Measurements from ENCODE around the gene SRMS.
A peak's percentile ranks its signal among the peaks of the same experiment; 100 is the strongest.

Gene SRMS

GRCh38 chr20:63539092-63539430 is 8.5 kb downstream of the SRMS start:
- in situ Hi-C loops (cut with MboI; ENCODE audit: low pct_unique_long_range_greater_than_20kb, low sequenced_read_pairs, unreplicated experiment): no loop called here
- DNase-seq (ENCODE audit: low spot score): no peak

GRCh38 chr20:63538204-63539091 is 9.1 kb downstream of the SRMS start:
- TF ChIP-seq, protein P1, sequence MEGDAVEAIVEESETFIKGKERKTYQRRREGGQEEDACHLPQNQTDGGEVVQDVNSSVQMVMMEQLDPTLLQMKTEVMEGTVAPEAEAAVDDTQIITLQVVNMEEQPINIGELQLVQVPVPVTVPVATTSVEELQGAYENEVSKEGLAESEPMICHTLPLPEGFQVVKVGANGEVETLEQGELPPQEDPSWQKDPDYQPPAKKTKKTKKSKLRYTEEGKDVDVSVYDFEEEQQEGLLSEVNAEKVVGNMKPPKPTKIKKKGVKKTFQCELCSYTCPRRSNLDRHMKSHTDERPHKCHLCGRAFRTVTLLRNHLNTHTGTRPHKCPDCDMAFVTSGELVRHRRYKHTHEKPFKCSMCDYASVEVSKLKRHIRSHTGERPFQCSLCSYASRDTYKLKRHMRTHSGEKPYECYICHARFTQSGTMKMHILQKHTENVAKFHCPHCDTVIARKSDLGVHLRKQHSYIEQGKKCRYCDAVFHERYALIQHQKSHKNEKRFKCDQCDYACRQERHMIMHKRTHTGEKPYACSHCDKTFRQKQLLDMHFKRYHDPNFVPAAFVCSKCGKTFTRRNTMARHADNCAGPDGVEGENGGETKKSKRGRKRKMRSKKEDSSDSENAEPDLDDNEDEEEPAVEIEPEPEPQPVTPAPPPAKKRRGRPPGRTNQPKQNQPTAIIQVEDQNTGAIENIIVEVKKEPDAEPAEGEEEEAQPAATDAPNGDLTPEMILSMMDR (IDR thresholded peaks at IDR 0.05; ENCODE audit: extremely low read depth, insufficient read depth, missing control alignments): peak; percentile 22
- in situ Hi-C loops (cut with MboI; ENCODE audit: low pct_unique_long_range_greater_than_20kb, low sequenced_read_pairs, unreplicated experiment): no loop called here
- no peak for DNase-seq (ENCODE audit: low spot score)

More at GRCh38 chr20:63539092-63539430, 8.5 kb downstream of the SRMS start:
- TF ChIP-seq, protein P1 (IDR thresholded peaks at IDR 0.05; ENCODE audit: extremely low read depth, insufficient read depth, missing control alignments): no peak

DNA sequence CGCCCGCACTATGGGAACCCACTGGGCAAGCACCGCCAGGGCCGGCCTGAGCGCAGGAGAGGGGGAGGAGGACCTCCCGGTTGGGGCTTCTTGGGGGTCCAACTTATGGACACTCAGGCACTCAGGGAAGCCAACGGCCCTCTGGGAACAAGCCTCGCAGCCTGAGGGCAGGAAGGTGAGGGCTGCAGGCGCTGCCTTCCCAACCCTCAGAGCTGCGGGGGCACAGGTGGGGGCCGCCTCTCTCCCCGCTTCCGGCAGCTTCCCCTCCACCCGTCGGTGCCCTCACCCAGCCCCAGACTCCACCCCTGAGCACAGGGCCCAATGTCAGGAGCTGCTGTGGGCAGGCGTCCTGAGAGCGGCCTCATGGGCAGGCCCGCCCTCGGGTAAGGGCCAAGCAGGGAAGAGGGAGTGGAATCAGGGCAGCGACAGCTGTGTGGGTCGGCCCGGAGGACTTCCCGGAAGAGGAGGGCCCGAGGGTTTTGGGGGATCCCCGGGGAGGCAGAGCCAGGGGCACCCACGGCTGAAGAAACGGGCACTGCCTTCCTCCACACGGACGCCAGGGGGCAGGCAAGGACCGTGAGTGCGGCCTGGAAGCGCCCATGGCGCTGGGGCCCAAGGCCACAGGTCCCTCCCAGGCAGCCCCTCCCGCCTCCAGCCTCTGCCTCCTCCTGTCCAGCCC is 9.9 kb downstream of the SRMS start:
- TF ChIP-seq, protein P1 (IDR thresholded peaks at IDR 0.05; ENCODE audit: extremely low read depth, insufficient read depth, missing control alignments): peak; percentile 98
- in situ Hi-C loops (cut with MboI; ENCODE audit: low pct_unique_long_range_greater_than_20kb, low sequenced_read_pairs, unreplicated experiment): no loop called here
- peak; percentile 100 for DNase-seq (ENCODE audit: low spot score)

GRCh38 chr20:63536997-63537524 is 10.5 kb downstream of the SRMS start, which contains the start of gene PTK6:
TSS of gene PTK6 (minus strand) at chr20:63537376. CDS start at chr20:63537314, 62 bp downstream.
- TF ChIP-seq, protein P1 (IDR thresholded peaks at IDR 0.05; ENCODE audit: extremely low read depth, insufficient read depth, missing control alignments): no peak
- no peak for DNase-seq (ENCODE audit: low spot score)
- in situ Hi-C loops (cut with MboI; ENCODE audit: low pct_unique_long_range_greater_than_20kb, low sequenced_read_pairs, unreplicated experiment): no loop called here

DNA sequence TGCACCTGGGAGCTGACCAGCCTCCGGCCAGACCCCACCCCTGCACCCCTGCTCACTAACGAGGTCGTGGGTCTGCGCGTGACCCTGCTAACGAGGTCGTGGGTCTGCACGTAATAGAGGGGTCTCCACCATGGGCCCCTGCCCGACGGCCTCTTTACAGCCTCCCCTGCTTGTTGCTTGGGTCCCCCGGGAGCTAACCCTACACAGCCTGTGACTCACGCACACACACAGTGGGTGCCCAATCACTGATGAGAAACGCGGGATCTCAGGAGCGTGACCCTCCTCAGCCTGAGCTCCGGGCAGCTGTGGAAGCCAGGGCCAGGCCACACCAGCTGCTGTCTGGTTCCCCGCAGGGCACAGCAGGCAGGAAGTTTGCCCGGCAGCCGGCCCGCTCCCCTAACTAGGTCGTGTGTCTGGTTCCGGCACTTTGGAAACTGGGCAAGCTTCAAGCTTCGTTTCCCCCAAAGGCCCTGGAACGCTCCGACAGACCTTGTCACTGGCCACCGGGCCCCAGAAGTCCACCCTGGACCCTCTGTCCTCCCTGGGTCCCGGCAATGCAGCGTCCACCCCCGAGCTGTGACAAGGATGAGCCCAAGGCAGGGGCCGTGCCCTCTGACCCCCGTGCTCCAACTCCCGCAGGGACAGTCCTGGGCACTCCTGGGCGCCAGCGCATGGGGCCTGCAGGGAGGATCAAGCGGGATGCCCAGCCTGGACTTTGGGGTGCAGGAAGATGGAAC is 11.1 kb downstream of the SRMS start:
- DNase-seq (ENCODE audit: low spot score): no peak
- in situ Hi-C loops (cut with MboI; ENCODE audit: low pct_unique_long_range_greater_than_20kb, low sequenced_read_pairs, unreplicated experiment): no loop called here
- TF ChIP-seq, protein P1 (IDR thresholded peaks at IDR 0.05; ENCODE audit: extremely low read depth, insufficient read depth, missing control alignments): no peak

All from GM13977 (cell line).